HG02798 (cell line): Measurements from ENCODE around the gene KLF8.
"Not testable (repeated sequence)": the region's sequence is repeated elsewhere in the genome, so short reads cannot be mapped to it uniquely, and the experiment has no call there.

Source experiments
- ATAC-seq: cut with Tn5 transposase; IDR thresholded peaks from one replicate; pipeline ENCODE4 v1.9.1; 2021; ENCODE audit warnings: mild to moderate bottlenecking; ENCODE audit not compliant: unreplicated experiment, poor library complexity

The KLF8 gene

DNA sequence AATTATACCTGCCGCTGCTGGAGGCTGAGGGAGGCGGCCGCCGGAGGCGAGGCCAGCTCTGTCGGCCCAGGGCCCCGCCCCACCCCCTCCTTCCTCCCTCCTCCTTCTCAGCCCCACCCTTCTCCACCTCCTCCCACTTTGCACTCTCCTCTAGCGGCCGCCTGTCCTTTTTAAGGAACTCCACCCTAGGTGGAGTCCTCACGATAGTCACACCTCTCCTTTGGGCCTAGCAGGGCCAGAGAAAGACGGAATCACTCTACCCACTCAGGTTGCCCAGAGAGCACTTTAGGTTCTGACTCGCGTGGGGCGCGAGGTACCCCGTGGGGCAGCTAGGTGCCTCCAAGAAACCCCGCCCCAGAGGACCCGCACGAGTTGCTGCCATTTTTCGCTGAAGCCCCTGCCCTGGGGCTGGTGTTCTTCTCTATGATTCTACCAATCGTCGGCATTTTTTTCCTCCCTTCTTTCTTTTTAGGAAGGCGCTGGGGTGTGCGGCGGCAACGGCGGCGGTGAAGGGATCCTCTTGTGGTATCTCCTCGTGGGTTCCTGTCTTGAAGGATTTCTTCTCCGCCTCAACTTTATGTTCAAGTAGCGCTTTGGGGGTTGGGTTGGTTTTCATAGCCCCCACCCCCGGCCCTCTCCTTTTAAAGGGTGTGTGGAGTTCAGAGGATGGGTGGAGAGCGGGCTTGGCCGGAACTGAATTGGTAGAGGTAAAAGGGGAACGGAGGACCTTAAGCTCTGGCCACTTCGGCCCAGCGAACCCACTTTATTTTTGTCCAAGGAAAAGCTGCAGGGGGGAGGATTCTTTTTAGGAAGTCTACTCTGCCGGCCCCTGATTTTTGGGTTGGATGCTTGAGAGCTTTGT, at the start of gene KLF8:
Gene KLF8 (plus strand): TSS at position 136 of the 862 bp plus-strand sequence. CDS start 979 bp downstream, outside the sequence.
- peak; percentile 76 for ATAC-seq

DNA sequence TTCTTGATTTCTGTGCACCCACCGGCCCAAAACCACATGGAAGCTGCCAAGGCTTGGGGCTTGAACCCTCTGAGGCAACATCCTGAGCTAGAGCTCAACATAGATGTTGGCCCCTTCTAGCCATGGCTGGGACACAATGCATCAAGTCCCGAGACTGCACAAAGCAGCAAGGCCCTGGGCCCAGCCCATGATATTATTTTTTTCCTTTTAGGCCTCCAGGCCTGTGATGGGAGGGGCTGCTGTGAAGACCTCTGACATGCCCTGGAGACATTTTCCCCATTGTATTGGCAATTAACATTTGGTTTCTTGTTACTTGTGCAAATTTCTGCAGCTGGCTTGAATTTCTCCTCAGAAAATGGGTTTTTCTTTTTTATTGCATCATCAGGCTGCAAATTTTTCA, 25.2 kb upstream of the KLF8 start:
- not testable (repeated sequence) for ATAC-seq

DNA sequence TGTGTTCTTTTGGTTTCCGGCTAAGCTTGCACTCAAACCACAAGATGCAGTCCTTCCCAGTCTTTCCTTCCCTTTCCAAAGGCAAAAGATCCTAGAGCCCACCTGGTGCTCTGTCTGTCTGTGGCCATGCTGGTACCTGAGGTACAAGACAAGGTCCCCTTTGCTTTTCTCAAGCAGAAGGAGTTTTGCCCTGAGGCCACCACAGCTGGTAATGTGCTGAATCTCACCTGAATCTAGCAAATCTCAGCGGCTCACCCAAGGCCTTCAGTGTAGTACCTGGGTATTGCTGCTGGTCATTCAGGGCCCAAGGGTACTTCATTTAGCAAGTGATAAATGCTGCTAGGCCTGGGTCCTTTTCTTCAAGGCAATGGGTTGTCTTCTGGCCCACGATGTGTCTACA, 20.5 kb upstream of the KLF8 start:
- no peak for ATAC-seq

DNA sequence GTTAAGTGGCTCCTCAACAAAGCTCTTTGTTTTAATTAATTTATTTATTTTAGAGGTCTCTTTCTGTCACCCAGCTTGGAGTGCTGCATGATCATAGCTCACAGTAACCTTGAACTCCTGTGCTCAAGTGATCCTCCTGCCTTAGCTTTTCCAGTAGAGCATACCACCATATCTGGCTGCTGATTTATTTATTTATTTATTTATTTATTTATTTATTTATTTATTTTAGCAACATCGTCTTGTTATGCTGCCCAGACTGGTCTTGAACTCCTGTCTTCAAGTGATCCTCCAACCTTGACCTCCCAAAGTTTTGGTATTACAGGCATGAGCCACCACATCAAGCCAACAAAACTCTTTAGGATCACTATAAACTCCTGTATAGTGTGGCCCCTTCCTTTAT, 15.8 kb upstream of the KLF8 start:
- ATAC-seq = no peak

DNA sequence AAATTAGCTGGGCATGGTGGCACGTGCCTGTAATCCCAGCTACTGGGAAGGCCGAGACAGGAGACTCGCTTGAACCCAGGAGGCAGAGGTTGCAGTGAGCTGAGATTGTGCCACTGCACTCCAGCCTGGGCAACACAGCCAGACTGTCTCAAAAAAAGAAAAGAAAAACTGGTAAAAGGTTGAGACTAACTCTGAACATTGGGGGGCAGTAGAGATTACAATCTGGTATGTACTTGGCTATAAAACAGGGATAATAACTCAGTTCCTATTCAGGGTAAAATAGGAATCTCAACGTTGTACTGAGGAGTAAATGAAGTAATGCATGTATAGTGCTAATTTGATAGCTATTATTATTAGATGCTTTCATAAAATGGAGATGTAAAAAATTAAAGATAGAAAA, 12.5 kb upstream of the KLF8 start:
- no peak for ATAC-seq

DNA sequence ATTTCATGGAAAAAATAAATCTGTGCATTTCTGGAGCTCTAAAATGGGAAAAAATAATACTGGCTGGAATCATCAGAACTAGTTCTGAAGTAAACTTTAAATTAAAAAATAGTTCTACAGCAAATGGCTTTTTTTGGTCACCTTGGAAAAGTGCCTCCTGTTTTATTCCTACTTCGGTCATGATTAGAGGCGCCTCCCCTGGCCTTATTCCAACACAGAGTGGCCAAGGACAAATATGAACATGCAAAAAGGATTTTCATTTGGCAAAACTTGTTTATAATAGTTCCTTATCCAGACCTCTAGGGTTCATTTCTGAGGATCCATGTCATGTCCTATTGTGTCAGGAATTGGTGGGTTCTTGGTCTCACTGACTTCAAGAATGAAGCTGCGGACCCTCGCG, 11.1 kb upstream of the KLF8 start:
- ATAC-seq = no peak

DNA sequence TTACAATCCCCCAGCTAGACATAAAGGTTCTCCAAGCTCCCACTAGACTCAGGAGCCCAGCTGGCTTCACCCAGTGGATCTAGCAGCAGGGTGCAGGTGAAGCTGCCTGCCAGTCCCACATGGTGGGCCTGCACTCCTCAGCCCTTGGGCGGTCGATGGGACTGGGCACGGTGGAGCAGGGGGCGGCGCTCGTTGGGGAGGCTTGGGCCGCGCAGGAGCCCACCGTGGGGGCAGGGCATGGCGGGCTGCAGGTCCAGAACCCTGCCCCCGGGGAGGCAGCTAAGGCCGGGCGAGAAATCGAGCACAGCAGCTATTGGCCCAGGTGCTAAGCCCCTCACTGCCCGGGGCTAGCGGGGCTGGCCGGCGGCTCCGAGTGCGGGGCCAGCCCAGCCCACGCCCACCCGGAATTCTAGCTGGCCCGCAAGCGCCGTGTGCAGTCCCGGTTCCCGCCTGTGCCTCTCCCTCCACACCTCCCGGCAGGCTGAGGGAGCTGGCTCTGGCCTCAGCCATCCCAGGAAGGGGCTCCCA, 9.6 kb upstream of the KLF8 start:
- ATAC-seq = no peak

DNA sequence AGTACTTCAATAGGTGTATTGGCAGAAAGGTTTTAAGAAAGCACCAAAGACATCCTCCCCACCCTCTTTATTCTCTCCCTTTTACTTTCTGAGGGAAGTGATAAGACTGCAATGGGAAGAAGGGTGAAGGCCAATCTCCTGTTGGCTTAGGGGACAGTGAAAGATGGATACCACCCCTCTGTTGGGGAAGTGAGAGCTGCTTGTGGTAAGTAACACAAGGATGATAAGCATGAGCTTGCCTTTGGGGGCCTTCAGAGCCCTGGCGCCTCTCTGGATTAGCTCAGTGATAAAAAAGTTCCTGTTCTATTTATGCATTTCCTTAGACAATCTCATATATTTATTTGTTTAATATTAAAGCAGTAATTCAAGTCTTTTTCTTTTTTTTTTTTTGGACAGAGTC, 5.2 kb upstream of the KLF8 start:
- ATAC-seq = no peak

DNA sequence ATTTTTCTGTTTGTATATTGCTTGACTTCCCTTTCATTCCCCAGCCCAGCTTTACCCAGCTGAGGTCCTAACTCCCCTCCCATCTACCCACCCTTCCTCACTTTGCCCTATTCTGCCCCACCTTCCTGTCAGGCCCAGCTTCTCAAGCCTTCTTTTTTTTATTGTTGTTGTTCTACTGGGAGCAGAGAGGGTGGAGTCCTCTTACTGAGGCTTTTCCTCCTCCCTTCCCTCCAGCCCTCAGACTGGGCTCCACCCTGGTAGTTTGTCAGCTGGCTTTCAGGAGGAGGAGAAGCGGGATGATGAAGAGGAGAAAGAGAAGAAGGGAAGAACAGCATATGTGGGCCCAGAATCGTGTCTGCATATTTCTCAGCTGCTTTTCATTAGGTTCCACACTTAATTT, 3.2 kb upstream of the KLF8 start:
- ATAC-seq = no peak

DNA sequence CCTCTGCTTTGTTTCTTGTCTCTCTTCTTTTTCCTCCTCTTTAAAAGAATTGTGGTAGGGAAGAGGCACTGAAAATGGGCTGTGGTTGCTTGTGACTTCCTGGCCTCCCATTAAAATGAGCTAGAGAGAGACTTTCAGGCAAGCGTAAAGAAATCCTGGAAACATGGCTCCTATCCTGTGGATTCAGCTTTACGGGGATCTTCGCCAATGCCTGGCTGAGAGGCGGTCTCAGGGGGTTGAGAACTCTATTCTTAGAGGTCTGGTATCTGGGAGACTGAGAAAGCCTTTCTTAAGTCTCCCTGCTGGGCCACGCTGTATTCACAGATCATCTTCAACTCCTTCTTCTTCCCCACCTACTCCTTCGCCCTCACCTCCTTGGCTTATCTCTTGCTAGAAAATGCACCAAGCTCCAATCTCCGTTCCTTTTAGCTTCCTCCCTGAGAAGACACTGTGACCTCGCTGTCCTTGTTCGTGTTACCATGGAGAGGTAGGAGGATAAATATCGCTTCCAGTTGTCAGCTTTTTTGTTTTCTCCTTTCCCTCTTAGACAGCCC, 542 bp upstream of the KLF8 start:
- no peak for ATAC-seq

DNA sequence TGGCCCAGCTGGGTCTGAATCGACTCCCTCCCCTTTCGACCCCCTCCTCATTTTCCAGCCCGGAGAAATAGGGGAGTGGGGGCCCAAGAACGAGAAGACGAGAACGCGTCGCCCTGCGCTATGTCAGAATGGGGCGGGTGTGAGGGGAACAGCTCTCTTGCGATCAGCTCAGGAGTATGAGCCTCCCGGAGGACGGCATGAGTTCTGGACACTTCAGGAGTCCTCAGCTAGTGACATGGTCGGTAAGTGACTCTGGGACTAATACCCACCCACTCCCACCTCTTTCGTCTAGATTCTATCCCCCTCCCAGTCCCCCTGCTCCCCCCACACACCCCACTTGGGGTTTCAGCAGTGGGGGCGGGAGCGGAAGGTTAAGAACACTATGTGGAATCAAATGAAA, 944 bp downstream of the KLF8 start:
- ATAC-seq = no peak

DNA sequence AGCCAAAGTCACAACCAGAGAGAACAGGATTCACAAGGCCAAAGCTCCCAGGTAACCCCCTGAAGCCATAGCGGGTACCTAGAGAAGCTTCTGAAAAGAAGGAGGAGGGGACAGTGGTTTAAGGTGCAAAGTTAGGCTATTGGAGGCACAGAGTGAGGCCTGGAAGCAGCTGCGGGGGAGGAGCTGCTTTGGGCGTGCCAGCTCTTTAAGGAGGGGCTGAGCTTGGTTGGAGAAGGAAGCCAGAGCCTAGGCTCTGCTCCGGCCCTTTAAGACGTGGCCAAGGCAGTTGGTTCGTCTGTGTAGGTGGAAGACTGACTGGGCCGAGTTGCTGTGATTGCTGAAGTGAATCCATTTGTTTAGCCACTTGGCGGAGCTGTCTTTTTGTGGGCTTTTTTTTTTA, 1.5 kb downstream of the KLF8 start:
- ATAC-seq = peak; percentile 93

DNA sequence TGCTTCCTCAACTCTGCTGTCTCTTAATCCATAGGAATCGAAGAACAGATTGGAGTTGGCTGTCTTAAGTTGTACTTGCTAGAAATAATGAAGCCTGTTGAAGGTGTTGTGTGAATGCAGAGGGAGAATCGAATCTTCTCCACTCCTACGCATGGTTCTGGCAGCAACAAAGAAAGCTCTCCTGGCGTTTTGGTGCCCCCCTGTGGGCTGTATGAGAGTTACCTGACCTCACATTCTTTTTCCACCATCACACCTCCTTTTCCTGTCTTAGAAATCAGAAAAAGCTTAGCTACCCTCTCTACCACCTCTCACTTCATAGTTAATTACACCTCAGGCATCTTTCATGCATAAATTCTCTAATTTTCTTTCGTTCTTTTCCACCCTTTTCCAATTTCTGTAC, 16.3 kb downstream of the KLF8 start:
- peak; percentile 88 for ATAC-seq

DNA sequence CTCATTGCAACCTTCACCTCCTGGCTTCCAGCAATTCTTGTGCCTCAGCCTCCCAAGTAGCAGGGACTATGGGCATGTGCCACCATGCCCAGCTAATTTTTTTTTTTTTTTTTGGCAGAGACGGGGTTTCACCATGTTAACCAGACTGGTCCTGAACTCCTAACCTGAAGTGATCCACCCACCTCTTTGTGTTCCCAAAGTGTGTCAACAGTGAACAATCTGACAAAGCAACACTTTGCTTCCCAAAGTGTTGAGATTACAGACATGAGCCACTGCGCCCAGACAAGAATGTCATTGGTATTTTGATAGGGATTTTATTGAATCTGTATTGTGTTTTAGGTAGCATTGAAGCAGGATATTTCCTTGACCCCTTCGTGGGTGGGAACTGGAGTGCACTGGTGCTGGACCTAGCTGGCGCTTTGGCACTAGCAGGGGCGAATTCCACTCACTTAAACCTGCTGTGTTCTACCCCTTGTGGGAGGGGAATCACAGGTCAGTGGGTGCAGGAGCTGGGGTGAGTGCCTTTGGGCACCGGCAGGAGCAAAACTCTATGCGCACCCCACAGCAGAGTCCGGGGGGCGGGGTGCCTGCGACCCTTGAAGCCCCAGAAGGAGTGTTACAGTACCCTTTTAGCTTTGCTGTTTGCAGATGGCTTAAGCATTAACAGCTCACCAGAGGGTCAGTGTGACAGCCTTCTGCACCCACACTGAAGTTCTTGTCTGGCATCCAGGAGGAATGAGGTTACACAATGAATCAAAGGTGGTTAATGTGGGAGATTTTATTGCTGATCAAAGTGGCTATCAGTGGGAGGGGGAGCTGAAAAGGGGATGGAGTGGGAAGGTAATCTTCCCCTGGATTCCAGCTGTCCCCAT, 21.9 kb downstream of the KLF8 start:
- no peak for ATAC-seq

DNA sequence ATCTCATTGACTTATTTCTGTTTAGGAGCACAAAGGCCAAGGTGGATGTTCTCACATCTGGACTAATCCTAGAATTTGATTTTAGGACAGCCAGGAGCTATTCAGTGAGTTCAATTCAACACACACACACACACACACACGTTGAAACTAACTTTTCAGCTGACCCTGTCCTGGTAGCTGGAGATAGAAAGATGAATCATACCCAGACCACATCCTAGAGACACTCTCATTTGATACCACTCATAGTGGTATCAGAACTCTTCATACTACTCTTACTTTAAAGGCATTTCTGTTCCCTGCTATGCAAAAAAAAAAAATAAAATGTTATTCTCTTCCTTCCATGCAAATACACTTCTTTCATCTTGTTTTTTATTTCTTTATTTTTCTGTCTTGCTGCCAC, 36.7 kb downstream of the KLF8 start:
- ATAC-seq = peak; percentile 77

DNA sequence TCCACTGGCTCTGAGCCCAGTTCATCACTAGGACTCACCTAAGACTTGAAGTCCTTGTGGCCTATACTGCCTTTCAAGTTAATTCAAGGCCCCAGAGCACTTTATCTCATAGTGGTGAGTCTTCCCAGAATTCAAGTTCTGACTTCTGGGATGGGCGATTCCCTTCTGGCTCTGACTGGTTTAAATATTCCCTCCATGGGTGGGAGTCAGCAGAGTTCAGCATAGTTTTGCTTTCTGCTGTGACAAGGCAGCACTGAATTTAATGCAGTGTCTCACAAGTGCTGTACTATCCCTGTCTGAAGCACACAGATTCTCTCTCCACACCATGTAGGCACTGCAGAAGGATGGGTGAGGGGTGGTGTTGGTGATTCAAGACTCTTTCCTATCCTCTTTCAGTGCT, 46.5 kb downstream of the KLF8 start:
- ATAC-seq = no peak

DNA sequence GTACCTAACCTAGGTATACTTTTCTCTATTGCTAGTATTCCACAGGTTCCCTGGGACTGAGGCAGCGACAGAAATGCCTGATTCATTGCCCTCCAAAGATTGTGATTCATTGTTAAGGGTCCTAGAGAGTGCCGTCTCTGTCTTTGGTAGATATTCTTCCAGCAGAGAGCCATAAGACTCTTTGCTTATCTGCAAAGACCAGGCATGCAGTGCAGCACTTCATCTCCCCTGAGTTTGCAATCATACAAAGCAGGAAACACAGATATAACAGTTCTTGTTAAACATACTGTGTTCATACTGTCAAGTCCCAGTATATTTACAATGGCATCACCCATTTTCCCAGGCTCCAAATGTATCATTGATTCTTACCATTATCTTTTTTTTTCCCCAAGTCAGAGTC, 47.7 kb downstream of the KLF8 start:
- no peak for ATAC-seq

DNA sequence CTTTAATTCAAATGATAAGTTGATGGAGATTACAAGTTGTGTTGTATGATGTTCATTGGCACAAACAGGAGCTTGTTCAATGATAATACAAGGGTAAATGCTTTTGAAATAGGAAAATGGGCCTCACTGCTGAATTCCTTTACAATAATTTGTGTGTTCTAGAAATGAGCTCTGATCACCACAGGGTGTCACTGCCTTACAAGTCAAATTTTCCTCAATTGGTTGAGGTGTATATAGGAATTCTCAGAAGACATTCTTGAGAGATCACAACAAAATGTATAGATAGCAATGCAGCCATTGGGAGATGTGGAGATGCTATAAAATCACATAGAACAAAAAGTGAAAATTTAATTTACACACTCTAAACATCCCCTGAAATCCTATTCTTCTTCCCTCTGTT, 49.6 kb downstream of the KLF8 start:
- no peak for ATAC-seq

DNA sequence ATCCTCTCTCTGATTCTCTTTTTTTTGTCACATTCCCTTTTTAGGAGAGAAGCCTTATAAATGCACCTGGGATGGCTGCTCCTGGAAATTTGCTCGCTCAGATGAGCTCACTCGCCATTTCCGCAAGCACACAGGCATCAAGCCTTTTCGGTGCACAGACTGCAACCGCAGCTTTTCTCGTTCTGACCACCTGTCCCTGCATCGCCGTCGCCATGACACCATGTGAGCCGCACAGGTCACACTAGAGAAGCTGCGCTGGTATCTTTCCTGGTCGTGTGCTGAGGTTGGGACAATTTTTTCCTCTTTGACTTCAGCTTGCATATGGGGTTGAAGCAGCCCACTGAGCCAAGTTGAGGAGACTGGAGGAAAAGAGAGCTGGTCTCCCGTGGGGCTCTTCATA, 52.1 kb downstream of the KLF8 start:
- no peak for ATAC-seq

DNA sequence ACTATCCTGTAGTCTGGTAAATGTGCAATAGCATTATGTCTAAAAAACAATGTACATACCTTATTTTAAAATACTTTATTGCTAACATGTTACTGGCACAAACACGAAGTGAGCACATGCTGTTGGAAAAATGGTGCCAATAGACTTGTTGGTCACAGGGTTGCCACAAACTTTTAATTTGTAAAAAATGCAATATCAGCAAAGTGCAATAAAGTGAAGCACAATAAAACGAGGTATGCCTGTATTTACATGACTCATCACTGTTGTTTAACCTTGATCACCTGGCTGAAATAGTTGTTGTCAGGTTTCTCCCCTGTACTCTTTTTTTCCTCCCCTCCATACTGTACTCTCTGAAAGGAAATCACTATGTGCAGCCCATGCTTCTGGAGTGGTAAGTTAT, 56.5 kb downstream of the KLF8 start:
- ATAC-seq = no peak

DNA sequence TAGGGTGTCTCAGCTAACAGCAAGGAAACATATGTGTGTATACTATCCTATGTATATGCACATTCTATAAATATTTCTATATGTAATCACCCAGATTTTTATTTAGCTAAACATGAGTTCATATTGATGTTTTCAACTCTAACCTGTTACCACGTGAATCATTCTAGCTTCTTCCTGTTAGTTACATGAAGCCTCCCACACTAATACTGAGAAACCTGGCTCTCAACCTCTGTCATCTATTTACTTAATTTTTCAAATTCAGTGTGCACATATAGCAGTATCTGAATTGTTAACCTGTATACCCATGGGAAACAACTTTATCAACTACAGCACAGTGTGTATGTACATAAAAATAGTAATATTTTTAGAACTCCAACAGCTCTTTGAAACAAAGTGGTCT, 57.3 kb downstream of the KLF8 start:
- no peak for ATAC-seq
